Neural crest cell (in vitro differentiated cells): ENCODE measurements around the gene P3H4. TPM values are rescaled to one million over a fixed set of nuclear protein-coding genes. Genes with fewer than 3 reads are reported as not detected.

Experiments used
- DNase-seq: peaks from one replicate; pipeline ENCODE4 v3.0.0; 2021; ENCODE audit warnings: low read depth, mixed read lengths, low spot score
- H3K27ac Mint-ChIP-seq: one replicate; pipeline ENCODE4 v1.8.0; 2021; ENCODE audit warnings: mild to moderate bottlenecking, mixed read lengths; ENCODE audit not compliant: unreplicated experiment
- H3K27me3 Mint-ChIP-seq: 2 replicates; pipeline ENCODE4 v1.8.0; 2021; ENCODE audit warnings: low read depth, mild to moderate bottlenecking, mixed read lengths
- H3K36me3 Mint-ChIP-seq: 2 replicates; pipeline ENCODE4 v1.8.0; 2021; ENCODE audit warnings: low read depth, mild to moderate bottlenecking, mixed read lengths
- H3K4me1 Mint-ChIP-seq: 2 replicates; pipeline ENCODE4 v1.8.0; 2021; ENCODE audit warnings: mixed read lengths
- H3K4me3 Mint-ChIP-seq: one replicate; pipeline ENCODE4 v1.8.0; 2021; ENCODE audit warnings: mild to moderate bottlenecking, mixed read lengths
- H3K9me3 Mint-ChIP-seq: 2 replicates; pipeline ENCODE4 v1.8.0; 2021; ENCODE audit warnings: mixed read lengths
- total RNA-seq: library from RNA; stranded (reverse); gene quantifications from 2 replicates; pipeline ENCODE4 v1.2.1, GENCODE V29; 2021
- TF ChIP-seq, protein P1 (sequence below): fragments of 200-600 bp; sonication (generic); conservative IDR thresholded peaks from 2 replicates; pipeline ENCODE4 v1.5.0; 2021; ENCODE audit warnings: antibody characterized with exemption, mild to moderate bottlenecking

The P3H4 gene
- total RNA-seq, 1 donor from 2014 or later, result 42.3 TPM

DNA sequence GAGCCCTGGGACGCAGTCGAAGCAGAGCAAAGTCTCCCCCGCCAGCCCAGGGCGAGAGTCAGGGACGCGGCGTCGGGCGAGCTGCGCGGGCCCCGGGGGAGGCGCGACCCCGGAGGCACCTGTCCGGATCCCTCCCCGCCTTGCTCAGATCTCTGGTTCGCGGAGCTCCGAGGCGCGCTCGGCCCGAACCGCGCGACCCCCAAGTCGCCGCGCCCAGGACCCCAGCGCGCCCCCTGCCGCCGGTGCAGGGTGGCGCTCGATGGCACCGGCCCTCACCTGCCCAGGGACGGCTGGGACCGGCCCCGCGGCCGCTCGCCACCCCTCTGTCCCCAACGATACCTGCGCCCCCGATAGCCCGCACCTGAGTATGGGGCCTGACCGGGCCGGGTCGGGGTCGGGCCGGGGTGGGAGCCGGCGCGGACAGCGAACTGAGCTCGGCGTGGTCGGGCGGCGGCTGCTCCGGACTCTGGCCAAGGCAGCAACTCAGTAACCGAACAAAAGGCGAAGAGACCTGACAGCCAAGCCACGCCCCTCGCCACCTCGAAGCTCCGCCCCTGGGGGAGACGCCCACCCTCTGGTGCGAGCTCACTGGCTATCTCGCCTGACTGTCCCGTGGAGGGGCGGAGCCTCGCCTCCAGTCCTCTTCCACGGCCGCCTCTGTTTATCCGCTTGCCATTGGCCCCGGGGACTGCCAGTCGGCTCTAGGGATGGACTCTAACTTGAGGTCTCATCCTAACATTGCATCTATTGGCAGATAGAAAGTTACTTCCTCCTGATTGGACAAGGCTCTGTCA is 25.3 kb downstream of the P3H4 start, which contains the start of gene JUP:
TSS of gene JUP (minus strand) at position 485 of the 794 bp plus-strand sequence. CDS start 14,857 bp downstream, outside the sequence.
- peaks cover 29% of the 10 kb centered on the region for H3K27me3 Mint-ChIP-seq
- TF ChIP-seq, protein P1, sequence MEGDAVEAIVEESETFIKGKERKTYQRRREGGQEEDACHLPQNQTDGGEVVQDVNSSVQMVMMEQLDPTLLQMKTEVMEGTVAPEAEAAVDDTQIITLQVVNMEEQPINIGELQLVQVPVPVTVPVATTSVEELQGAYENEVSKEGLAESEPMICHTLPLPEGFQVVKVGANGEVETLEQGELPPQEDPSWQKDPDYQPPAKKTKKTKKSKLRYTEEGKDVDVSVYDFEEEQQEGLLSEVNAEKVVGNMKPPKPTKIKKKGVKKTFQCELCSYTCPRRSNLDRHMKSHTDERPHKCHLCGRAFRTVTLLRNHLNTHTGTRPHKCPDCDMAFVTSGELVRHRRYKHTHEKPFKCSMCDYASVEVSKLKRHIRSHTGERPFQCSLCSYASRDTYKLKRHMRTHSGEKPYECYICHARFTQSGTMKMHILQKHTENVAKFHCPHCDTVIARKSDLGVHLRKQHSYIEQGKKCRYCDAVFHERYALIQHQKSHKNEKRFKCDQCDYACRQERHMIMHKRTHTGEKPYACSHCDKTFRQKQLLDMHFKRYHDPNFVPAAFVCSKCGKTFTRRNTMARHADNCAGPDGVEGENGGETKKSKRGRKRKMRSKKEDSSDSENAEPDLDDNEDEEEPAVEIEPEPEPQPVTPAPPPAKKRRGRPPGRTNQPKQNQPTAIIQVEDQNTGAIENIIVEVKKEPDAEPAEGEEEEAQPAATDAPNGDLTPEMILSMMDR, result peak; percentile 84

DNA sequence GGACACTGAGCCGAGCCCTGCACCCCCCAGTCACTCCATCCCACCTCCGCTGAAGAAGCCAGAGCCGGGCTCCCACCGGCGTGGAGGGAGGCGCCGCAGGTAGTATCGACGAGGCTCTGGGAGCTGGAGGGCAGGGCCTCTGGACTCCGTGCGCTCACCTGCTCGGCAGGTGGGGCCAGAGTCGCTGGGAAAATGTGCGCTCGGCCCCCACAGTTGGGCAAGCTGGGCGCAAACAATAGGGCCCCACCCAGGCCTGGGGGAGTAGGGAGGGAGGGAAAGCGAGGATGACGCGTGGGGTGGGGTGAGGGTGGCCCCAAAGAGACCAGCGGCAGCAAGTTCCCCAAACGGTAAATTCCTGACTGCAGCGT is 25.9 kb downstream of the P3H4 start:
- peaks cover 29% of the 10 kb centered on the region for H3K27me3 Mint-ChIP-seq
- TF ChIP-seq, protein P1, result no peak
- H3K36me3 Mint-ChIP-seq, result no peaks in the 10 kb centered on the region
- no peaks in the 10 kb centered on the region for H3K9me3 Mint-ChIP-seq
- peaks cover 34% of the 10 kb centered on the region for H3K4me1 Mint-ChIP-seq
- DNase-seq, result no peak
- no peak overlapping the region for H3K27ac Mint-ChIP-seq
- peak overlapping the region; percentile 78 for H3K4me3 Mint-ChIP-seq

More for the DNA sequence above, 25.3 kb downstream of the P3H4 start, which contains the start of gene JUP:
- Mint-ChIP-seq H3K36me3 (no peaks in the 10 kb centered on the region), H3K9me3 (no peaks in the 10 kb centered on the region), H3K4me1 (peaks cover 31% of the 10 kb centered on the region), H3K4me3 (peak within 1 kb of the TSS; percentile 86), H3K27ac (no peak within 1 kb of the TSS)
- DNase-seq, result peak; percentile 100

DNA sequence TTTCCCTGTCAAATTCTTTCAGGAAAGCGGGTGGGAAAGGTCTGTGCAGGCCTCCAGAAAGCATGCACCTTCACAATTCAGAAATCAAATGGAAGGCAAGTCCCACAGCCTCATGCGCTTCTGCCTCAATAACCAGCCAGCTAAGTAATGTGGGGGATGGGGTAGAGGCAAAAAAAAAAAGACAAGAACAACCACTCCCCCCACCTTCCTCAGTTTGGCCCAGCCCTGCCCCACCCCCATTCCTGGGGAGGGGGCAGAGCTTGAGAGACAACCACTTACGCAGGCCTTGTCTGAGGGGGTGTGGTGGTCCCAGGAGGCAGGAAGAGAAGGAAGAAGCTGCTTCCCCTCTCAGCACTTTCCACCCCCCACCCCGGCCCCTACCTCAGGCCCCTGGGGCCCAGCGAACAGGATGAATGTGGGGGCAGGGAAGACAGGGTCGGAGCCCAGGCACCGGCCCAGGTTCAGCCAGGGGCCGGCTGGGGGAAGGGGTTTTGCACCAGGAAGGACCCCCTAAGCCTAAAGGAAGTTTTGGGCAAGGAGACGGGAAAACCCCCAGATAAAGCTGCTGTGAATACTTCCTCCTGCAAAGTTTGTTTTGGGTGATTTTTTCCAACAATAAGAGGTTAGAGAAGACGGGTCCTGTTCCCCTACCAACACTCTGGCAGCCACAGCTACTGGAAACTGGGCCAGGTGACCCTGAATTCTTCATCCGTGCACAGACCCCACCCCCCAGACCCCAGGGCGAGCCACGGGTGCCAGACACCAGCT is 26.5 kb downstream of the P3H4 start:
- Mint-ChIP-seq H3K9me3 (no peaks in the 10 kb centered on the region), H3K4me3 (peak overlapping the region; percentile 78), H3K27ac (no peak overlapping the region), H3K36me3 (no peaks in the 10 kb centered on the region), H3K27me3 (peaks cover 29% of the 10 kb centered on the region), H3K4me1 (peaks cover 34% of the 10 kb centered on the region)
- TF ChIP-seq, protein P1, result no peak
- no peak for DNase-seq

DNA sequence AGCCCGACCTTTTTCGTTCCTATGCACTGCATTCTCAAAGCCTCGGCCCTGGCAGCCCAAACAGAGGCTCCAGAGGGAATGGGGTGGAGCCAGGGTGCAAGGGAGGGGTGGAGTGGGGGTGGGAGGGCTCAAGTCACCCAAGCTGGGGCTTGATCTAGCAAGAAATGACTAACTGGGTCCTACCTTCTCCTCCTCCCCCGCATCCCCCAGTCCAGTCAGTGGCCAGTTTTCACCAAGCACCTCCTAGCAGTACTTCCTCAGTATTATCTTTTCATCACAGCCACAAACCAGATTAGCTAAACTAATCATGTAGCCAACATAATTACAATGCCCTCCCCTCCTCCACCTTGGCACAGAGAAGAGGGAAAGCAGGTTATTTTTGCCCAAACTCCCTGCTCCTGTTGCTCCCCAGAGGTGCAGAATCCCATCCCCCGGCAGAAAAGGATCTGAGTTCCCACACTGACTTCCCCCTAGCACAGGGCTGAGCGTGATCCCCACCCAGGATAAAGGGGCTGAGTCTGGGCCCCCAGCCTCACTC is 27.5 kb downstream of the P3H4 start:
- Mint-ChIP-seq H3K9me3 (no peaks in the 10 kb centered on the region), H3K36me3 (no peaks in the 10 kb centered on the region), H3K27me3 (peaks cover 25% of the 10 kb centered on the region), H3K4me3 (peak overlapping the region; percentile 77), H3K4me1 (peaks cover 34% of the 10 kb centered on the region), H3K27ac (peak overlapping the region; percentile 75)
- TF ChIP-seq, protein P1, result no peak
- no peak for DNase-seq

DNA sequence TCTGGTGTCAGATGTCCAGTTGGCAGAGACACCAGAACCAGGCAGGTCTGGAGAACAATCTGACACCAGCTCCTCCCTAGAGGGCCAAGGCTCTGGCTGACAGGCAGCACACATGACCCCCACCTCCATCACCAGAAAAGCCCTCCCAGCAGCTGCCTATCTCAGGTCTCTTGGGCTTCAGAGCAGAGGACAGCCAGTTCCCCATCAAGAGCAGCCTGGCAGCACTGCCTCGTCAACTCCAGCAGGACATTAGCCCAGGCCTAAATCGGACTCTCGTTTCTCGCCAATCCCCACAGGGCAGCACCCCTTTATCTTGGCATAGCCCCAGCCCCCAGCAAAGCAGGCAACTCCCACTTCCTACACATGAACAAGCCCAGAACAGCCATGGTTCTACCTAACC is 29.6 kb downstream of the P3H4 start:
- Mint-ChIP-seq H3K9me3 (no peaks in the 10 kb centered on the region), H3K36me3 (no peaks in the 10 kb centered on the region), H3K27ac (peak overlapping the region; percentile 31), H3K4me1 (peaks cover 34% of the 10 kb centered on the region), H3K4me3 (peak overlapping the region; percentile 64), H3K27me3 (peaks cover 16% of the 10 kb centered on the region)
- DNase-seq, result no peak
- TF ChIP-seq, protein P1, result no peak
